HEK293T (cell line): ENCODE measurements around the gene RNH1.

Experiments
- BHLHE40 ChIP-seq: fragments of 450-650 bp; IDR thresholded peaks from 2 replicates; pipeline ENCODE4 v1.6.1; 2016; ENCODE audit warnings: mild to moderate bottlenecking, moderate library complexity, borderline replicate concordance
- ELF4 ChIP-seq: fragments of 450-650 bp; IDR thresholded peaks from 2 replicates; pipeline ENCODE4 v1.6.1; 2017; ENCODE audit warnings: antibody characterized with exemption
- FOXA1 ChIP-seq: fragments of 450-650 bp; IDR thresholded peaks from 2 replicates; pipeline ENCODE4 v1.6.1; 2016; ENCODE audit warnings: mild to moderate bottlenecking
- FOXK2 ChIP-seq: fragments of 450-650 bp; IDR thresholded peaks from 2 replicates; pipeline ENCODE4 v1.6.1; 2016; ENCODE audit warnings: mild to moderate bottlenecking
- FOXM1 ChIP-seq: fragments of 450-650 bp; IDR thresholded peaks from 2 replicates; pipeline ENCODE4 v1.6.1; 2017; ENCODE audit warnings: mild to moderate bottlenecking, borderline replicate concordance
- HDGF ChIP-seq: fragments of 450-650 bp; IDR thresholded peaks from 2 replicates; pipeline ENCODE4 v1.6.1; 2017; ENCODE audit warnings: antibody characterized with exemption, borderline replicate concordance
- L3MBTL2 ChIP-seq: fragments of 450-650 bp; conservative IDR thresholded peaks from 2 replicates; pipeline ENCODE4 v1.6.1; 2016; ENCODE audit warnings: mild to moderate bottlenecking
- SP1 ChIP-seq: fragments of 450-650 bp; IDR thresholded peaks from 2 replicates; pipeline ENCODE4 v1.6.1; 2017
- SUZ12 ChIP-seq: fragments of 450-650 bp; IDR thresholded peaks from 2 replicates; pipeline ENCODE4 v1.6.1; 2016; ENCODE audit warnings: mild to moderate bottlenecking
- TARDBP ChIP-seq: fragments of 450-650 bp; IDR thresholded peaks from 2 replicates; pipeline ENCODE4 v1.6.1; 2016
- ZNF384 ChIP-seq: fragments of 450-650 bp; IDR thresholded peaks from 2 replicates; pipeline ENCODE4 v1.6.1; 2016
- TF ChIP-seq, protein P1 (sequence below): fragments of 450-650 bp; IDR thresholded peaks from 2 replicates; pipeline ENCODE4 v1.6.1; 2016

DNA sequence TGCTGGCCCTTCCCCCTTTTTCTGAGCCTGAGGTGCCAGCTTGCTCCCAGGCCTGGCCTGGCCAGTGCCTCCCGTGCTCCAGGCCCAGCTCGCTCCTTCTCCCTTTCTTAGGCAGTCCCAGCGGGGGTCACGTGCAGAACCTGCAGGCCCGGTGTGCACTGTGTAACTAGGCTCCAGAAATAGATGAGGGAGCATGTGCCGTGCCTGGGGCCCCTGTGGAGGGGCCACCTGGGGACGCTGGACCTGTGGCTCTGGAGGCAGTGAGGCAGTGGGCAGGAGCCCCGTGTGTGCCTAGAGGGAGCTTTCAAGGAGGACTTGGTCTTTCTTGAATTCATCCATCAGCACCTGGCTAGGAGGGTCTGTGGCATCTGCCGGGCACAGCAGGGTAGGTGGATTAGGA is 45.4 kb downstream of the RNH1 start:
- no peak for TF ChIP-seq FOXM1
- no peak for TF ChIP-seq ZNF384
- no peak for TF ChIP-seq SP1
- no peak for TF ChIP-seq ELF4
- TF ChIP-seq SUZ12 = no peak
- no peak for TF ChIP-seq TARDBP
- TF ChIP-seq, protein P1, sequence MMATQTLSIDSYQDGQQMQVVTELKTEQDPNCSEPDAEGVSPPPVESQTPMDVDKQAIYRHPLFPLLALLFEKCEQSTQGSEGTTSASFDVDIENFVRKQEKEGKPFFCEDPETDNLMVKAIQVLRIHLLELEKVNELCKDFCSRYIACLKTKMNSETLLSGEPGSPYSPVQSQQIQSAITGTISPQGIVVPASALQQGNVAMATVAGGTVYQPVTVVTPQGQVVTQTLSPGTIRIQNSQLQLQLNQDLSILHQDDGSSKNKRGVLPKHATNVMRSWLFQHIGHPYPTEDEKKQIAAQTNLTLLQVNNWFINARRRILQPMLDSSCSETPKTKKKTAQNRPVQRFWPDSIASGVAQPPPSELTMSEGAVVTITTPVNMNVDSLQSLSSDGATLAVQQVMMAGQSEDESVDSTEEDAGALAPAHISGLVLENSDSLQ = no peak
- no peak for TF ChIP-seq FOXA1
- no peak for TF ChIP-seq FOXK2
- no peak for TF ChIP-seq L3MBTL2
- no peak for TF ChIP-seq BHLHE40
- no peak for TF ChIP-seq HDGF
